Measurements from ENCODE around the gene MORN4. TPM values are rescaled to one million over a fixed set of nuclear protein-coding genes. Genes with fewer than 3 reads are reported as not detected.
A peak's percentile ranks its signal among the peaks of the same experiment; 100 is the strongest.

Gene MORN4
- total RNA-seq, 2 donors from 2014 or later = 1.1 to 6.0 TPM

- ATAC-seq (no peak), DNase-seq (ENCODE audit: low spot score in 2 of 2) (no peak)
- Mint-ChIP-seq H3K36me3 (no peaks in the 10 kb centered on the region), H3K27ac (peak overlapping the region in 1 of 2 donors; percentile 44), H3K9me3 (no peaks in the 10 kb centered on the region)
Observed at GRCh38 chr10:97571622-97572021, 61.7 kb downstream of the MORN4 start.

- ATAC-seq = no peak
- no peak for DNase-seq (ENCODE audit: low spot score in 2 of 2)
- H3K9me3 Mint-ChIP-seq = no peaks in the 10 kb centered on the region
- peak overlapping the region in 1 of 2 donors; percentile 44 for H3K27ac Mint-ChIP-seq
- no peaks in the 10 kb centered on the region for H3K36me3 Mint-ChIP-seq
Observed at GRCh38 chr10:97570789-97571471, 62.4 kb downstream of the MORN4 start.

GRCh38 chr10:97570146-97570788 lies 63.0 kb downstream of the MORN4 start:
- ATAC-seq (no peak), DNase-seq (ENCODE audit: low spot score in 2 of 2) (no peak)
- H3K27ac Mint-ChIP-seq = no peak overlapping the region
- H3K9me3 Mint-ChIP-seq = no peaks in the 10 kb centered on the region
- no peaks in the 10 kb centered on the region for H3K36me3 Mint-ChIP-seq

GRCh38 chr10:97567891-97568290 lies 65.4 kb downstream of the MORN4 start:
- Mint-ChIP-seq H3K36me3 (no peaks in the 10 kb centered on the region), H3K9me3 (no peaks in the 10 kb centered on the region), H3K27ac (no peak overlapping the region)
- DNase-seq (ENCODE audit: low spot score in 2 of 2) (no peak), ATAC-seq (no peak)

- peak overlapping the region in 1 of 2 donors; percentile 6 for H3K27ac Mint-ChIP-seq
- no peaks in the 10 kb centered on the region for H3K9me3 Mint-ChIP-seq
- peak in 1 of 2 donors; percentile 41 for DNase-seq (ENCODE audit: low spot score in 2 of 2)
- H3K36me3 Mint-ChIP-seq = no peaks in the 10 kb centered on the region
- ATAC-seq = peak; percentile 62 to 96
Observed at GRCh38 chr10:97566336-97566996, 66.8 kb downstream of the MORN4 start.

DNA sequence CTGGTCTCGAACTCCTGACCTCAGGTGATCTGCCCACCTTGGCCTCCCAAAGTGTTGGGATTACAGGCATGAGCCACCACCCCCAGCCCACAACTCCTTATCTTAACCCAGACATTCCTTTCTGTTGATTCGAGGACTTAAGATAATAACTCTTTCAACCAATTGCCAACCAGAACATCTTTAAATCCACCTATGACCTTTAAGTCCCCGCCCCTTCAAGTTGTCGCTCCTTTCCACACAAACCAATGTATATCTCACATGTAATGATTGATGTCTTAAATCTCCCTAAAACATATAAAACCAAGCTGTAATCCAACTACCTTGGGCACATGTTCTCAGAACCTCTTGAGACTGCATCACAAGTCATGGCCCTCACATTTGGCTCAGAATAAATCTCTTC lies 68.5 kb downstream of the MORN4 start:
- Mint-ChIP-seq H3K36me3 (no peaks in the 10 kb centered on the region), H3K9me3 (no peaks in the 10 kb centered on the region), H3K27ac (no peak overlapping the region)
- no peak for DNase-seq (ENCODE audit: low spot score in 2 of 2)
- ATAC-seq = no peak

Other genes starting within 250 kb of the MORN4 start
- gene RRP12, start 232.2 kb downstream of the MORN4 start, total RNA-seq = 10 to 100 TPM; 41.4 to 43.1 TPM
- gene PGAM1, start 207.3 kb downstream of the MORN4 start, total RNA-seq = 1,000 to 10,000 TPM in 1 of 2 donors, 100 to 1,000 TPM in 1; 610 to 1,410 TPM
- 10 to 100 TPM; 41.3 to 58.0 TPM for gene EXOSC1, start 187.5 kb downstream of the MORN4 start, total RNA-seq
- gene ZDHHC16, start 187.3 kb downstream of the MORN4 start, total RNA-seq = 10 to 100 TPM; 25.4 to 45.0 TPM
- gene MMS19, start 135.1 kb downstream of the MORN4 start, total RNA-seq = 100 to 1,000 TPM in 1 of 2 donors, 10 to 100 TPM in 1; 74.2 to 125 TPM
- 1 to 10 TPM; 1.9 to 3.5 TPM for gene UBTD1, start 134.6 kb downstream of the MORN4 start, total RNA-seq
- gene ANKRD2, start 60.7 kb downstream of the MORN4 start, total RNA-seq = under 1 TPM; 0.25 to 0.39 TPM
- gene HOGA1, start 49.1 kb downstream of the MORN4 start, total RNA-seq = not detected
- gene C10orf62, start 43.8 kb downstream of the MORN4 start, total RNA-seq = not detected
- 10 to 100 TPM in 1 of 2 donors, 1 to 10 TPM in 1; 9.7 to 13.6 TPM for gene PI4K2A, start 7.2 kb upstream of the MORN4 start, total RNA-seq
- gene AVPI1, start 53.7 kb upstream of the MORN4 start, total RNA-seq = 1 to 10 TPM; 2.2 to 2.8 TPM
- 1 to 10 TPM in 1 of 2 donors, under 1 TPM in 1; 0.57 to 7.1 TPM for gene MARVELD1, start 80.2 kb upstream of the MORN4 start, total RNA-seq
- 10 to 100 TPM; 28.0 to 29.3 TPM for gene ZFYVE27, start 103.6 kb upstream of the MORN4 start, total RNA-seq
- gene SFRP5, start 138.5 kb upstream of the MORN4 start, total RNA-seq = not detected
- gene GOLGA7B, start 216.3 kb upstream of the MORN4 start, total RNA-seq = under 1 TPM; 0.41 to 0.88 TPM